Hepatocyte (in vitro differentiated cells): ENCODE measurements around the gene OR52A5.

Source experiments
- CTCF ChIP-seq: fragments of 200-600 bp; sonication (generic); IDR thresholded peaks from 2 replicates; pipeline ENCODE4 v1.5.1; 2016; ENCODE audit warnings: antibody characterized with exemption, mild to moderate bottlenecking; ENCODE audit not compliant: poor library complexity
- EZH2 ChIP-seq: fragments of 200-600 bp; sonication (generic); IDR thresholded peaks from 2 replicates; pipeline ENCODE4 v1.6.1; 2016; ENCODE audit warnings: antibody characterized with exemption, mild to moderate bottlenecking, borderline replicate concordance
- EZH2phosphoT487 ChIP-seq: fragments of 200-600 bp; sonication (generic); IDR thresholded peaks from one replicate; pipeline ENCODE4 v1.6.1; 2018; ENCODE audit warnings: antibody characterized with exemption, mild to moderate bottlenecking, low read depth, moderate library complexity; ENCODE audit not compliant: unreplicated experiment, severe bottlenecking

- TF ChIP-seq CTCF (no peak), EZH2 (no peak), EZH2phosphoT487 (no peak)
Observed at GRCh38 chr11:5115339-5115738, 22.8 kb downstream of the OR52A5 start.
